ENCODE results near the gene WNT6.

Gene WNT6

GRCh38 chr2:218858138-218858445 lies 1.5 kb upstream of the WNT6 start:
- no peak for DNase-seq

GRCh38 chr2:218858671-218859555 lies 692 bp upstream of the WNT6 start:
- no peak for DNase-seq

- no peak for DNase-seq
Observed at GRCh38 chr2:218859988-218860831, 605 bp downstream of the WNT6 start.

DNA sequence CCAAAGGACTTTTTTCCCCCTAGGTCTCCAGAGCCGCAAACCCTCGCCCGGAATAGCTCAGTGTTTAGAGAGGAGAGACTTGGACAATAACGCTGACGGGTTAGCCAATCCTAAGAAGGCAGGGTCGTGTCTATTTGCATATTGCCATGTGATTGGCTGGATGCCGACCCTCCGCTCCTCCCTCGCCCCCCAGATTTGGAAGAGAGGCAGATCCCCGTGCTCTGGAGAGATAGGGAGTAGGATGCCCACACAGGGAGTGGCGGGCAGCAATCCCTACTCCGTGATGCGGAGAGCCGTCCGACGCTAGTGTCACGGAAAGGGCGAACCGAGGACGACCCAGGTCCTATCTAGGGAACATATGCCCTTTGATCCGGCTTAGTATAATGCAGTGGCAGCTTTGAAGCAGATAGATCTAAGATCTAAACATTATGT lies 1.4 kb downstream of the WNT6 start:
- no peak for DNase-seq

DNA sequence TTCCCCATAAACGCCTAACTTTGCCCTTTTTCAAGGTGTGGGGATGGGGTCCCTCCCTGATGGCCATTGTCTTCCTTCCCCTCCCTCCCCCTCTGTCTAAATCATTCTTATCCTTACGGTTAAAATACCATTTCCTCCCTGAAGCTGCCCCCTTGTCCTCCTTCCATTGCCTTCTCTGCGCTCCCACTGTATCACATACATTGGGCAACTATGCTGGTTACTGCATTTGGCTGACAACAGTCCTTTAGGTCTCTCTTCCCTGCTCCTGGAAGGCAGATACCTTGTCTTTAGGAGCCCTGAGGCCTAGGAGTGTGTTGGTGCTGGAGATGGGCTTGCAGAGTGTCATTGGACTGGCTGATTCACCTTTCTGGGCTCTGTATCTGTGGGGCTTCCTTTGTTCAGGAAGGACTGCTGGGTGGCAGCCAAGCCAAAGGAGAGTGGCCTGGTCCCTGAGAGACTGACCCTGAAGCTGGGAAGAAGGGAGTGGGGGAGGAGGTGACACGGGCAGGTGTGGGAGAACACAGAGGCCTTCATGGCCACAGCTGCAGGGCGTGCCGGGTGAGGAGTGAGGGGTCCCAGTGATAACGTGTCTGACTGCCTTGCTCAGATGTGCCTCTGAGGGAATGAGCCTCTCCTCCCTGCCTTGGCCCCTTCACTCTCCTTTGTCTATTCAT lies 2.2 kb downstream of the WNT6 start:
- no peak for DNase-seq

GRCh38 chr2:218863021-218863520 lies 3.5 kb downstream of the WNT6 start:
- no peak for DNase-seq

DNA sequence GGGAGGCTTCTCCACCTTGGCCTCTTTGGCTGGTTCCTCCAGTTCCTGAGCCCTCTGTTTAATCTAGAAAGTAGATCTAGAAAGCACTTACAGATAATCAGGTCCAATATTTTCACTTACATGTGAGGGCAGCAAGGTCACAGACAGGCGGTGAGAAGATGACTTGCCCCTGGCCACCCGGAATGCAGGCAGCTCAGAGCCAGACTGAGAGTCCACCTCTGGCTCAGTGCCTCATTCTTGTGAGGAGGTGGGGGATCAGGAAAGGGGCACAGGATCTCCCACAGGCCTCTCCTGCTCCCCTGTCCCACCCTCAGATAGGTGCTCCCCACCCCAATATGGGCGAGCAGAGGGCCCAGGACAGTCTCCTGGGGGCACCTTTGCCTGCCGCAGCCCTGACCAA lies 5.8 kb downstream of the WNT6 start:
- no peak for DNase-seq

- DNase-seq: no peak
Observed at GRCh38 chr2:218865999-218866398, 6.4 kb downstream of the WNT6 start.

GRCh38 chr2:218867900-218868299 lies 8.3 kb downstream of the WNT6 start:
- peak; percentile 18 to 20 for DNase-seq

DNA sequence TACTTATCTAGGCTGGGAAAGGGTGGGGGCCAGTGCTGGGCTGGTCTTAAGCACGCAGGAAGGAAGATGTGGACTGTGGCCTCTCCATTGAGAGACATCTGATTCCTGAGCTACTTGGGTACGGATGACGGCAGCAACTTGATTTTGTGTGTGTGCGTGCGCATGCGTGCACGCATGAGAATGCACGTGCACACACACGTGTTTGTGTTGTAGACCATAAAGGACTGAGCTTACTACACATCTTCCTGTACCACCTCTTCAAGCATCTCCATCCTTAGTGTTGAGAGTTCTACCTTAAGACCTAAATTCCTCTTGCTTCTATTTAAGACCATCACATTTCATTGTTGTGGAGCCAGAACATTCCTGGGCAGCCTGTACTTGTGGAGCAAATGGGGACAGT lies 9.5 kb downstream of the WNT6 start:
- DNase-seq: no peak

DNA sequence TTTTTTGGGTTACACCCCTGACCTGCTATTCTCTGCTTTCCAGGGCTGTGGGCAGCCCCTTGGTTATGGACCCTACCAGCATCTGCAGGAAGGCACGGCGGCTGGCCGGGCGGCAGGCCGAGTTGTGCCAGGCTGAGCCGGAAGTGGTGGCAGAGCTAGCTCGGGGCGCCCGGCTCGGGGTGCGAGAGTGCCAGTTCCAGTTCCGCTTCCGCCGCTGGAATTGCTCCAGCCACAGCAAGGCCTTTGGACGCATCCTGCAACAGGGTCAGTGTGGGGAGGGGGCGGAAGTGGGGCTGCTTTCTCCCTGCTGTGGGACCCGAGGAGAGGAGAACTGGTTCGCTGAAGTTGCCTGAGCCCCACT lies 11.4 kb downstream of the WNT6 start:
- DNase-seq: no peak

DNA sequence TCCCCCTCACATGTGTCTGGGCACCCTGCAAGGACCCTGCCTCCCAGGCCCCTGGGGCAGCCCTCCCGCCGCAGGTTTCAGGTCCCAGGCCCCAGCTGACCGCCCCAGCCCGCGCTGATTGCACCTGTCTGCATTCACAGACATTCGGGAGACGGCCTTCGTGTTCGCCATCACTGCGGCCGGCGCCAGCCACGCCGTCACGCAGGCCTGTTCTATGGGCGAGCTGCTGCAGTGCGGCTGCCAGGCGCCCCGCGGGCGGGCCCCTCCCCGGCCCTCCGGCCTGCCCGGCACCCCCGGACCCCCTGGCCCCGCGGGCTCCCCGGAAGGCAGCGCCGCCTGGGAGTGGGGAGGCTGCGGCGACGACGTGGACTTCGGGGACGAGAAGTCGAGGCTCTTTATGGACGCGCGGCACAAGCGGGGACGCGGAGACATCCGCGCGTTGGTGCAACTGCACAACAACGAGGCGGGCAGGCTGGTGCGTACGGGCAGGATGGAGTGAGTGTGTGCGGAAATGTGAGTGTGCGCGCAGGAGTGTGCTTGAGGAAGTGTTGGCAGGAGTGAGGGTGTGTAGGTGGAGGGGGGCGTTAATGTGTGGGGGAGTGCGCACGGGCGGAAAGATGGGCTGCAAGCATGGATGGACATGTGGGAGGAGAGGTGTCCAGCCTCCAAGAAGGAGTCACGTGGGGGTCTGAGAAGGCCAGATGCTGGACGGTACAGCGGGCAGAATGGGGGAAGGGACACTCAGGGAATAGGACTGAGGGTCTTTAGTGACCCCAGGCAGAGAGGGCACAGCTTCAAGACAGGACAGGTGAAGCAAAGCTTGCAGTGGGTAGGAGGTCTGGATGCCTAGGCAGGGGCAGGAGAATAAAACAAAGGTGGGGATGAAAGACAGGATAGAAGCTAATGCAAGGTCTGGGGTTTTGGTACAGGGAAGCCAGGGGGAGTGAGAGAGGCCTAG lies 12.0 kb downstream of the WNT6 start:
- no peak for DNase-seq

- no peak for DNase-seq
Observed at GRCh38 chr2:218872645-218873358, 13.2 kb downstream of the WNT6 start.

- DNase-seq: no peak
Observed at GRCh38 chr2:218873359-218874194, 14.0 kb downstream of the WNT6 start.

GRCh38 chr2:218875692-218876246 lies 16.2 kb downstream of the WNT6 start:
- DNase-seq: no peak

GRCh38 chr2:218876562-218877219 lies 17.1 kb downstream of the WNT6 start:
- peak; percentile 73 to 81 for DNase-seq

- no peak for DNase-seq
Observed at GRCh38 chr2:218877331-218877730, 17.7 kb downstream of the WNT6 start.

DNA sequence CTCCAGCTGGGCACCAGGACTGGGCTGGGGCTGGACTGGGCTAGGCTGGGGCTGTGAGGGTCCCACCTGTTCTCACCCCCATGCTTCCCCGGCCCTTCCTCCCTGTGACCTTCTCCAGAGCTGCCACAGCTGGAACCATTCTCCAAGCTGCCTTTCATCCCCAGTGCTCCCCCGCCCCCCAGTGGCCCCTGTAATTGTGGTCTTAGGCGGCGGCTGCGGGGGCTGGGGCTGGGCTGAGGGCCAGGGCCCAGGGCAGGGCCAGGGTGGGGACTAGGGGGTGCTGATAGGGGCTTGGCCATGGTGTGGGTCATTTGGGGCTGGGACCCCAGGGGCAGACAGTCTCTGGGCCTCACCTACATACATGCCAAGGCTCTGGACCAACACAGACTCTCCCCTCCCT lies 18.3 kb downstream of the WNT6 start:
- no peak for DNase-seq

DNA sequence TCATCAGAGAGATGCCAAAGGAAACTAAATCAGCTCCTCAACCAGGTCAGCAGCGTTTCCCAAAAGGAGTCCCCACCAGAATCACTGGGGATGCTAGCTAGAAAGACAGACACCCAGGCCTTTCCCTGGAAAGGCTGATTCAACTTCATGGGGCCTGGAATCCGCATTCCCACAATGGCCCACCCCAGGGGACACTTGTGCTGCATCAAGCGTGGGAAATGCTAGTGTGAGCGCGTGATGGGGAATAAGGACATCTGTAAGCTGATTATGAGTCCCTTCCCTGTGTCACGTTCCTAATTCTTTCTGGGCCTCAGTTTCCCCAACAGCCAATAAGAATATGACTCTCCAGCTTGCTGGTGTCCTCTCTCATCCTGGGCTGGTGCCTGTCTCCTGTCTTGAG lies 18.9 kb downstream of the WNT6 start:
- no peak for DNase-seq

Measured in inflammatory macrophage (primary cell).